IMR-90 (cell line): ENCODE results near the gene CCKAR. TPM values are rescaled to one million over a fixed set of nuclear protein-coding genes. Genes with fewer than 3 reads are reported as not detected.

Source experiments
- ATAC-seq: fragments of 200-7000 bp; cut with Tn5 transposase; 2 replicates; pipeline ENCODE4 v1.9.1; 2020; ENCODE audit warnings: low read depth, mild to moderate bottlenecking, moderate library complexity
- BruUV-seq: library from RNA; stranded (reverse); fragments of 400-500 nt; replicated peaks from 2 replicates; lab custom pipeline; 2021; lab: Mats Ljungman, UMichigan
- CTCF ChIA-PET: fragments of 300-600 bp; formaldehyde crosslinking; extraction: SDS; loops from one replicate; lab custom pipeline; 2021; ENCODE audit warnings: antibody characterized with exemption; lab: Yijun Ruan, JAX
- POLR2A ChIA-PET: fragments of 300-600 bp; sonication (Branson Sonifier 250); formaldehyde crosslinking; loops from one replicate; lab custom pipeline; 2022; ENCODE audit warnings: antibody characterized with exemption; ENCODE audit not compliant: unreplicated experiment; lab: Charles Lee
- DNase-seq: peaks from one replicate; pipeline ENCODE4 v3.0.0; 2013
- H2AFZ ChIP-seq: replicated peaks from 2 replicates; pipeline ENCODE3; 2013; ENCODE audit warnings: low read length, mild to moderate bottlenecking; ENCODE audit not compliant: poor library complexity
- H2AK5ac ChIP-seq: 2 replicates; pipeline ENCODE4 v1.6.1; 2013; ENCODE audit warnings: low read depth, low read length, inconsistent platforms
- H2AK9ac ChIP-seq: replicated peaks from 2 replicates; pipeline ENCODE3; 2013; ENCODE audit warnings: mild to moderate bottlenecking, low read depth, low read length, moderate library complexity; ENCODE audit not compliant: poor library complexity
- H2BK120ac ChIP-seq: 2 replicates; pipeline ENCODE4 v1.6.1; 2013; ENCODE audit warnings: low read depth, low read length, inconsistent platforms
- H2BK15ac ChIP-seq: 3 replicates; pipeline ENCODE4 v1.6.1; 2013; ENCODE audit warnings: low read depth, low read length, inconsistent platforms
- H2BK20ac ChIP-seq: 2 replicates; pipeline ENCODE4 v1.6.1; 2013; ENCODE audit warnings: low read depth, mild to moderate bottlenecking, inconsistent platforms, low read length, moderate library complexity
- H2BK5ac ChIP-seq: 2 replicates; pipeline ENCODE4 v1.6.1; 2013; ENCODE audit warnings: mild to moderate bottlenecking, low read depth, low read length, inconsistent platforms; ENCODE audit not compliant: poor library complexity, severe bottlenecking
- H3K14ac ChIP-seq: replicated peaks from 2 replicates; pipeline ENCODE4 v1.6.1; 2013; ENCODE audit warnings: low read depth, low read length, inconsistent platforms
- H3K18ac ChIP-seq: 2 replicates; pipeline ENCODE4 v1.6.1; 2013; ENCODE audit warnings: low read depth, low read length, control low read depth
- H3K23ac ChIP-seq: 2 replicates; pipeline ENCODE4 v1.6.1; 2013; ENCODE audit warnings: low read depth, low read length, inconsistent platforms
- H3K27ac ChIP-seq: 2 replicates; pipeline ENCODE4 v1.5.1; 2013; ENCODE audit warnings: mild to moderate bottlenecking, control low read depth, low read length; ENCODE audit not compliant: insufficient read depth
- H3K27me3 ChIP-seq: 2 replicates; pipeline ENCODE4 v1.6.1; 2013; ENCODE audit warnings: low read length; ENCODE audit not compliant: control insufficient read depth, insufficient read depth
- H3K36me3 ChIP-seq: 2 replicates; pipeline ENCODE4 v1.6.1; 2013; ENCODE audit warnings: low read length, mixed read lengths; ENCODE audit not compliant: control insufficient read depth, insufficient read depth
- H3K4ac ChIP-seq: 2 replicates; pipeline ENCODE4 v1.6.1; 2013; ENCODE audit warnings: low read depth, low read length, inconsistent platforms
- H3K4me1 ChIP-seq: 2 replicates; pipeline ENCODE4 v1.6.1; 2013; ENCODE audit warnings: low read length, mixed read lengths; ENCODE audit not compliant: control insufficient read depth, insufficient read depth
- H3K4me2 ChIP-seq: 2 replicates; pipeline ENCODE4 v1.6.1; 2013; ENCODE audit warnings: low read depth, mild to moderate bottlenecking, control low read depth, low read length, moderate library complexity
- H3K4me3 ChIP-seq: 2 replicates; pipeline ENCODE4 v1.5.1; 2013; ENCODE audit warnings: low read depth, mild to moderate bottlenecking, control low read depth, low read length, moderate library complexity; ENCODE audit not compliant: insufficient read depth
- H3K56ac ChIP-seq: 2 replicates; pipeline ENCODE4 v1.6.1; 2013; ENCODE audit warnings: low read length, inconsistent platforms; ENCODE audit not compliant: insufficient read depth; ENCODE audit errors: extremely low read depth
- H3K79me1 ChIP-seq, 2 experiments: 2 replicates each; pipeline ENCODE4 v1.6.1; 2013; ENCODE audit warnings: low read length in 2 of 2, inconsistent platforms in 1 of 2, low read depth in 1 of 2
- H3K9ac ChIP-seq: 2 replicates; pipeline ENCODE4 v1.6.1; 2013; ENCODE audit warnings: low read depth, low read length, control low read depth
- H3K9me1 ChIP-seq: 2 replicates; pipeline ENCODE4 v1.6.1; 2013; ENCODE audit warnings: low read length, inconsistent platforms; ENCODE audit not compliant: insufficient read depth
- H3K9me3 ChIP-seq: 2 replicates; pipeline ENCODE4 v1.6.1; 2013; ENCODE audit warnings: low read length; ENCODE audit not compliant: control insufficient read depth, insufficient read depth
- H4K20me1 ChIP-seq: 2 replicates; pipeline ENCODE4 v1.6.1; 2013; ENCODE audit warnings: low read length, inconsistent platforms; ENCODE audit not compliant: insufficient read depth
- H4K5ac ChIP-seq: 2 replicates; pipeline ENCODE4 v1.6.1; 2013; ENCODE audit warnings: mild to moderate bottlenecking, low read depth, low read length, control low read depth
- H4K8ac ChIP-seq, 2 experiments: 2 replicates each; pipeline ENCODE4 v1.6.1; 2013; ENCODE audit warnings: low read depth in 2 of 2, low read length in 2 of 2, control low read depth in 1 of 2, inconsistent platforms in 1 of 2
- H4K91ac ChIP-seq: 2 replicates; pipeline ENCODE4 v1.6.1; 2013; ENCODE audit warnings: low read depth, low read length, inconsistent platforms; ENCODE audit not compliant: insufficient read depth
- BHLHE40 ChIP-seq: fragments of 150-350 bp; IDR thresholded peaks from 2 replicates; pipeline ENCODE4 v1.6.1; 2016; ENCODE audit warnings: mild to moderate bottlenecking, low read depth, low read length
- CEBPB ChIP-seq: IDR thresholded peaks from 2 replicates; pipeline ENCODE4 v1.6.1; 2012; ENCODE audit warnings: low read depth, low read length, improper control_type of control experiment
- MAFK ChIP-seq: IDR thresholded peaks from 2 replicates; pipeline ENCODE4 v1.6.1; 2012; ENCODE audit warnings: low read depth, low read length, improper control_type of control experiment
- MAZ ChIP-seq: IDR thresholded peaks from 2 replicates; pipeline ENCODE4 v1.6.1; 2012; ENCODE audit warnings: low read depth, mild to moderate bottlenecking, low read length, improper control_type of control experiment, moderate library complexity, borderline replicate concordance
- MXI1 ChIP-seq: IDR thresholded peaks from 2 replicates; pipeline ENCODE4 v1.6.1; 2012; ENCODE audit warnings: low read depth, mild to moderate bottlenecking, low read length, moderate library complexity, borderline replicate concordance
- POLR2A ChIP-seq: IDR thresholded peaks from 2 replicates; pipeline ENCODE4 v1.6.1; 2012; ENCODE audit warnings: mild to moderate bottlenecking, low read depth, low read length
- RAD21 ChIP-seq: IDR thresholded peaks from 2 replicates; pipeline ENCODE4 v1.6.1; 2012; ENCODE audit warnings: low read length, improper control_type of control experiment
- RCOR1 ChIP-seq: IDR thresholded peaks from 2 replicates; pipeline ENCODE4 v1.6.1; 2012; ENCODE audit warnings: mild to moderate bottlenecking, low read length, improper control_type of control experiment; ENCODE audit not compliant: insufficient replicate concordance
- RFX5 ChIP-seq: IDR thresholded peaks from 2 replicates; pipeline ENCODE4 v1.8.0; 2012; ENCODE audit warnings: low read depth, mild to moderate bottlenecking, low read length, moderate library complexity
- SMC3 ChIP-seq: fragments of 150-350 bp; IDR thresholded peaks from 2 replicates; pipeline ENCODE4 v1.6.1; 2016; ENCODE audit warnings: low read depth, mild to moderate bottlenecking, antibody characterized with exemption, low read length, moderate library complexity
- WGBS, 2 experiments: methylation state at CpG; one replicate each; pipeline versions ENCODE4 v1.1.5 to v1.1.7; 2013; ENCODE audit warnings: missing lambda C conversion rate in 2 of 2; ENCODE audit not compliant: insufficient read length in 1 of 2; ENCODE audit errors: extremely low coverage in 2 of 2; 5-methylcytosine and 5-hydroxymethylcytosine counted together
- dilution Hi-C: fragments of 300-500 bp; cut with HindIII; formaldehyde crosslinking; loops from one replicate; pipeline ENCODE4 v1.14.3; 2018; ENCODE audit warnings: low sequenced_read_pairs; ENCODE audit not compliant: unreplicated experiment
- in situ Hi-C: fragments of 300-500 bp; cut with MboI; formaldehyde crosslinking; loops from 3 replicates; pipeline ENCODE4 v1.14.3; 2019; ENCODE audit warnings: low sequenced_read_pairs, inconsistent platforms, mixed read lengths
- intact Hi-C: fragments of 100-400 bp; cut with micrococcal nuclease; formaldehyde crosslinking; loops from 2 replicates; pipeline ENCODE4 v1.10.0; 2022
- polyA plus RNA-seq, 3 experiments: library from polyadenylated mRNA; depleted of rRNA; stranded (reverse); fragments of >200 nt; gene quantifications; 2 replicates each; pipeline ENCODE4 v1.2.3, GENCODE V29; 2012; ENCODE audit warnings: low replicate concordance in 1 of 3
- total RNA-seq: library from RNA; depleted of rRNA; stranded (reverse); fragments of >200 nt; gene quantifications from 2 replicates; pipeline ENCODE4 v1.2.3, GENCODE V29; 2012
- TF ChIP-seq, protein P1 (sequence below): conservative IDR thresholded peaks from 2 replicates; pipeline ENCODE4 v1.5.1; 2012; ENCODE audit warnings: mild to moderate bottlenecking, low read depth, low read length, improper control_type of control experiment
- TF ChIP-seq, protein P2 (sequence below): fragments of 150-350 bp; IDR thresholded peaks from 2 replicates; pipeline ENCODE4 v1.6.1; 2017; ENCODE audit warnings: mild to moderate bottlenecking, antibody characterized with exemption, low read length, low read depth

CCKAR gene
- total and polyA plus RNA-seq, 2 of the 4 experiments (the other 2 are of a cell fraction) = not detected

DNA sequence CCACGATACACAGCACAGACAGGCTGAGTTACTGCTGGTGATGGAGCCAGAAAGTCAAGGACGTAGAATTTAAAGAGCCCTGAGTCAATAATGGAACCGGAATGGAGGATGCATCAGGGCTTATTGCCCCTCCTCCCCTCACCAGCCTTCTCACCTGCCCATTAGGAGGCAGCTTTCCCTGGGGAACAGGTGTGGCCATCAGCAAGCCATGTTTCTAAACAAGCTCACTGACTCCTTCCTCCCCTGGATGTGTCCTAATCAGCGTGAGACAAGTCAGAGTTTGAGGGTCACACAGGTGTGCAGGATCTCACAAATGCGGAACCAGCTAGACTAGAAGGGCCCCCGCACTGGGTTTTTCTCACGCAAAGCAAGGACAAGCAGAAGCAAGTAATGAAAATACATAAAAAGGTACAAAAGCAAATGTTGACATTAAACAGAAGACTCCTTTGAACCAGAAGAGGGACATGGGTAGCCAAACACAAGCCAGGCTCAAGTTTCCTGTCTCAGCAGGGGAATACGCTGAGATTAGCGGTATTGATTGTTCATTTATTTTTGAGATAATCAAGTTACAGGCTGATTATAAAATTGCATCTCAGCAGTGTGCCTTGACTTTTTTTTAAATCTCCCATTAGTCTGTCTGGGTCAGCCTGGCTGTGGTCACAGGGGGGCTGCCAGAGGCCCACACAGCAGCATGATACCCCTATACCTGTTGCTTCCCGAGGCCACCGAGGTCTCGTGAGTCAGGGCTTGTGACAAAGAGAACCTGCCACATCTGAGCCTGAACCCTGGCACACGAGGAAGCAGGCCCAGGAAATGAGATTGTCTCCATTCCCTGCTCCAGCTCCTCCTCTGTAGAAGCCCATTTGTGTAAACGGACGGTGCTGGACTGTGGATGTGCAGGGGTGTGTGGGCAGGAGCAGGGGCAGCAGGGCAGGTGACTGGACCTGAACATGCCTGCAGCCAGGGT lies 37.4 kb downstream of the CCKAR start:
- WGBS, 2 experiments = 60% methylated on average over 1 of the region's 15 CpGs; no CpG with 5 or more reads in 1 of the 2 experiments
- H2AK5ac ChIP-seq = no peak overlapping the region
- H2AFZ ChIP-seq = peak overlapping the region; percentile 8
- DNase-seq (no peak), ATAC-seq (no peak)
- H4K91ac ChIP-seq = no peak overlapping the region
- ChIA-PET CTCF (no interaction called here), POLR2A (no interaction called here)
- H3K27ac ChIP-seq = no peak overlapping the region
- H3K9me3 ChIP-seq = peaks cover 8% of the 10 kb centered on the region
- H2BK120ac ChIP-seq = no peak overlapping the region
- no peak for TF ChIP-seq CEBPB
- no peak for TF ChIP-seq MAZ
- no peak for TF ChIP-seq RAD21
- no peak for TF ChIP-seq BHLHE40
- TF ChIP-seq SMC3 = no peak
- TF ChIP-seq MAFK = no peak
- TF ChIP-seq RFX5 = no peak
- TF ChIP-seq, protein P1, sequence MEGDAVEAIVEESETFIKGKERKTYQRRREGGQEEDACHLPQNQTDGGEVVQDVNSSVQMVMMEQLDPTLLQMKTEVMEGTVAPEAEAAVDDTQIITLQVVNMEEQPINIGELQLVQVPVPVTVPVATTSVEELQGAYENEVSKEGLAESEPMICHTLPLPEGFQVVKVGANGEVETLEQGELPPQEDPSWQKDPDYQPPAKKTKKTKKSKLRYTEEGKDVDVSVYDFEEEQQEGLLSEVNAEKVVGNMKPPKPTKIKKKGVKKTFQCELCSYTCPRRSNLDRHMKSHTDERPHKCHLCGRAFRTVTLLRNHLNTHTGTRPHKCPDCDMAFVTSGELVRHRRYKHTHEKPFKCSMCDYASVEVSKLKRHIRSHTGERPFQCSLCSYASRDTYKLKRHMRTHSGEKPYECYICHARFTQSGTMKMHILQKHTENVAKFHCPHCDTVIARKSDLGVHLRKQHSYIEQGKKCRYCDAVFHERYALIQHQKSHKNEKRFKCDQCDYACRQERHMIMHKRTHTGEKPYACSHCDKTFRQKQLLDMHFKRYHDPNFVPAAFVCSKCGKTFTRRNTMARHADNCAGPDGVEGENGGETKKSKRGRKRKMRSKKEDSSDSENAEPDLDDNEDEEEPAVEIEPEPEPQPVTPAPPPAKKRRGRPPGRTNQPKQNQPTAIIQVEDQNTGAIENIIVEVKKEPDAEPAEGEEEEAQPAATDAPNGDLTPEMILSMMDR = no peak
- TF ChIP-seq MXI1 = no peak
- no peak for TF ChIP-seq RCOR1
- TF ChIP-seq, protein P2, sequence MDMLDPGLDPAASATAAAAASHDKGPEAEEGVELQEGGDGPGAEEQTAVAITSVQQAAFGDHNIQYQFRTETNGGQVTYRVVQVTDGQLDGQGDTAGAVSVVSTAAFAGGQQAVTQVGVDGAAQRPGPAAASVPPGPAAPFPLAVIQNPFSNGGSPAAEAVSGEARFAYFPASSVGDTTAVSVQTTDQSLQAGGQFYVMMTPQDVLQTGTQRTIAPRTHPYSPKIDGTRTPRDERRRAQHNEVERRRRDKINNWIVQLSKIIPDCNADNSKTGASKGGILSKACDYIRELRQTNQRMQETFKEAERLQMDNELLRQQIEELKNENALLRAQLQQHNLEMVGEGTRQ = no peak
- TF ChIP-seq POLR2A = no peak
- no peak overlapping the region for H2BK20ac ChIP-seq
- BruUV-seq = no TSS peak
- no peak overlapping the region for H3K4ac ChIP-seq
- H3K14ac ChIP-seq = no peak overlapping the region
- no peaks in the 10 kb centered on the region for H3K79me1 ChIP-seq
- dilution Hi-C loops (no loop called here), intact Hi-C loops (no loop called here), in situ Hi-C loops (loop anchor here (10.0 to 25.0 kb wide), 2 partner anchors 272 to 559 kb away; no protein-coding TSS in a partner anchor)
- no peak overlapping the region for H2BK5ac ChIP-seq
- no peak overlapping the region for H3K56ac ChIP-seq
- 0 out of 2 replicates have a peak, but pooled peaks cover 3% of the 10 kb centered on the region for H3K27me3 ChIP-seq
- no peak overlapping the region for H3K23ac ChIP-seq
- H3K9ac ChIP-seq = no peak overlapping the region
- H3K18ac ChIP-seq = no peak overlapping the region
- H4K5ac ChIP-seq = no peak overlapping the region
- H2BK15ac ChIP-seq = no peak overlapping the region
- H3K36me3 ChIP-seq = no peaks in the 10 kb centered on the region
- peaks cover 8% of the 10 kb centered on the region for H3K4me1 ChIP-seq
- H3K9me1 ChIP-seq = 0 out of 2 replicates have a peak, but pooled peaks cover 8% of the 10 kb centered on the region
- no peak overlapping the region for H3K4me3 ChIP-seq
- H2AK9ac ChIP-seq = no peak overlapping the region
- H4K8ac ChIP-seq = no peak overlapping the region
- H3K4me2 ChIP-seq = no peak overlapping the region
- no peaks in the 10 kb centered on the region; the same call in 1 of the 2 replicates for H4K20me1 ChIP-seq
